Fibroblast of villous mesenchyme (primary cell): ENCODE data around the gene RTP4. TPM values are rescaled to one million over a fixed set of nuclear protein-coding genes. Genes with fewer than 3 reads are reported as not detected.

Source experiments
- DNase-seq: peaks from one replicate; pipeline ENCODE4 v3.0.0-alpha.2; 2010; ENCODE audit warnings: low read depth
- H3K4me3 ChIP-seq: 2 replicates; pipeline ENCODE4 v1.5.1; 2011; ENCODE audit warnings: low read depth, mild to moderate bottlenecking, low read length
- CTCF ChIP-seq: IDR thresholded peaks from 2 replicates; pipeline ENCODE4 v1.5.1; 2012; ENCODE audit warnings: low read depth, mild to moderate bottlenecking, low read length; ENCODE audit not compliant: insufficient read depth
- total RNA-seq: library from RNA; depleted of rRNA; stranded (reverse); fragments of >200 nt; gene quantifications from 2 replicates; pipeline ENCODE4 v1.2.3, GENCODE V29; 2012

Gene RTP4
- total RNA-seq, 1 donor: 3.9 TPM

GRCh38 chr3:187325632-187326031 is 42.6 kb upstream of the RTP4 start:
- TF ChIP-seq CTCF: no peak
- H3K4me3 ChIP-seq: no peak overlapping the region
- DNase-seq: no peak

GRCh38 chr3:187327845-187328244 is 40.3 kb upstream of the RTP4 start:
- H3K4me3 ChIP-seq: no peak overlapping the region
- no peak for DNase-seq
- no peak for TF ChIP-seq CTCF

- no peak for TF ChIP-seq CTCF
- DNase-seq: no peak
- no peak overlapping the region for H3K4me3 ChIP-seq
Measured at GRCh38 chr3:187328691-187329090, 39.5 kb upstream of the RTP4 start.

GRCh38 chr3:187334904-187335303 is 33.3 kb upstream of the RTP4 start:
- no peak for TF ChIP-seq CTCF
- H3K4me3 ChIP-seq: no peak overlapping the region
- no peak for DNase-seq

GRCh38 chr3:187336322-187336721 is 31.9 kb upstream of the RTP4 start:
- no peak for DNase-seq

GRCh38 chr3:187340578-187340977 is 27.6 kb upstream of the RTP4 start:
- H3K4me3 ChIP-seq: no peak overlapping the region
- DNase-seq: no peak
- TF ChIP-seq CTCF: no peak

More at GRCh38 chr3:187336322-187336721, 31.9 kb upstream of the RTP4 start:
- no peak for TF ChIP-seq CTCF
- no peak overlapping the region for H3K4me3 ChIP-seq

- no peak for TF ChIP-seq CTCF
- no peak overlapping the region for H3K4me3 ChIP-seq
- no peak for DNase-seq
Measured at GRCh38 chr3:187342255-187342654, 25.9 kb upstream of the RTP4 start.
